HCT116 (cell line): ENCODE measurements around the gene NOTCH4. TPM values are rescaled to one million over a fixed set of nuclear protein-coding genes. Genes with fewer than 3 reads are reported as not detected.

Experiments used
- ATAC-seq: fragments of 200-7000 bp; cut with Tn5 transposase; 2 replicates; pipeline ENCODE4 v1.9.1; 2020; ENCODE audit warnings: mild to moderate bottlenecking, moderate library complexity
- BruUV-seq: library from RNA; stranded (reverse); fragments of 400-500 nt; replicated peaks from 2 replicates; lab custom pipeline; 2021; lab: Mats Ljungman, UMichigan
- CTCF ChIA-PET: fragments of 300-600 bp; sonication (Branson Sonifier 250); formaldehyde crosslinking; loops from one replicate; lab custom pipeline; 2021; ENCODE audit warnings: antibody characterized with exemption; lab: Charles Lee
- POLR2A ChIA-PET: fragments of 300-600, 350-600 bp; sonication (Branson Sonifier 250); formaldehyde crosslinking; loops from one replicate; lab custom pipeline; 2021; ENCODE audit warnings: antibody characterized with exemption; lab: Charles Lee
- RAD21 ChIA-PET, 2 experiments: fragments of 300-600 bp; sonication (Branson Sonifier 250); formaldehyde crosslinking; loops; one replicate each; lab custom pipeline; 2023; ENCODE audit warnings: low total read pairs in 2 of 2; ENCODE audit not compliant: uncharacterized antibody in 2 of 2, unreplicated experiment in 2 of 2, low non-redundant PET in 1 of 2; lab: Charles Lee
- DNase-seq: peaks from one replicate; pipeline ENCODE4 v3.0.0-alpha.2; 2010; ENCODE audit warnings: low read depth, low spot score
- H2AFZ ChIP-seq: fragments of 200-600 bp; shearing (Covaris generic), sonication (generic); 2 replicates; pipeline ENCODE4 v1.6.1; 2017; ENCODE audit warnings: low read depth, mixed run types, mixed read lengths, antibody characterized with exemption, low read length; ENCODE audit not compliant: poor library complexity, severe bottlenecking
- H3K27ac ChIP-seq: 2 replicates; pipeline ENCODE4 v1.5.1; 2012; ENCODE audit warnings: low read depth, low read length
- H3K27me3 ChIP-seq: fragments of 200-600 bp; sonication (generic); 2 replicates; pipeline ENCODE4 v1.6.1; 2016; ENCODE audit warnings: mixed run types, low read length, mixed read lengths; ENCODE audit not compliant: insufficient read depth
- H3K36me3 ChIP-seq, 2 experiments: fragments of 200-500 bp in 1 of 2; fragments of 200-600 bp in 1 of 2; sonication (Bioruptor generic) in 1 of 2; sonication (generic) in 1 of 2; 2 replicates each; pipeline versions ENCODE4 v1.5.1 to v1.6.1; 2014 to 2016; ENCODE audit warnings: low read length in 2 of 2, inconsistent platforms in 1 of 2, mixed read lengths in 1 of 2, mixed run types in 1 of 2; ENCODE audit not compliant: insufficient read depth in 2 of 2, control insufficient read depth in 1 of 2
- H3K4me1 ChIP-seq, 2 experiments: fragments of 200-600 bp in 1 of 2; sonication (generic) in 1 of 2; 2 replicates each; pipeline versions ENCODE4 v1.5.1 to v1.6.1; 2012 to 2017; ENCODE audit warnings: low read length in 2 of 2, inconsistent platforms in 1 of 2, mild to moderate bottlenecking in 1 of 2, mixed read lengths in 1 of 2, mixed run types in 1 of 2, moderate library complexity in 1 of 2; ENCODE audit not compliant: insufficient read depth in 2 of 2, control insufficient read depth in 1 of 2
- H3K4me2 ChIP-seq: fragments of 200-600 bp; sonication (generic); 2 replicates; pipeline ENCODE4 v1.6.1; 2017; ENCODE audit warnings: mixed run types, low read length, mixed read lengths
- H3K4me3 ChIP-seq, 2 experiments: fragments of 200-600 bp in 1 of 2; sonication (generic) in 1 of 2; replicated peaks in 1 of 2; 2 replicates each; pipeline ENCODE4 v1.5.1; 2011 to 2016; ENCODE audit warnings: low read length in 2 of 2, control low read depth in 1 of 2, low read depth in 1 of 2, mild to moderate bottlenecking in 1 of 2, mixed read lengths in 1 of 2, mixed run types in 1 of 2
- H3K79me2 ChIP-seq: fragments of 200-600 bp; sonication (generic); 2 replicates; pipeline ENCODE4 v1.6.1; 2017; ENCODE audit warnings: mild to moderate bottlenecking, mixed run types, low read length, moderate library complexity, mixed read lengths; ENCODE audit not compliant: insufficient read depth
- H3K9ac ChIP-seq: fragments of 200-600 bp; sonication (generic); 2 replicates; pipeline ENCODE4 v1.6.1; 2016; ENCODE audit warnings: low read length, mixed read lengths
- H3K9me2 ChIP-seq: fragments of 200-600 bp; sonication (generic), shearing (Covaris generic); 2 replicates; pipeline ENCODE4 v1.6.1; 2017; ENCODE audit warnings: mixed run types, mild to moderate bottlenecking, moderate library complexity; ENCODE audit not compliant: insufficient read depth
- H3K9me3 ChIP-seq, 2 experiments: fragments of 200-500 bp in 1 of 2; fragments of 200-600 bp in 1 of 2; sonication (Bioruptor generic) in 1 of 2; sonication (generic) in 1 of 2; 2 replicates each; pipeline ENCODE4 v1.6.1; 2014 to 2017; ENCODE audit warnings: low read length in 2 of 2, mixed read lengths in 2 of 2, inconsistent platforms in 1 of 2, low read depth in 1 of 2, mild to moderate bottlenecking in 1 of 2, mixed run types in 1 of 2, moderate library complexity in 1 of 2; ENCODE audit not compliant: control insufficient read depth in 1 of 2, insufficient read depth in 1 of 2
- H4K20me1 ChIP-seq: fragments of 200-600 bp; sonication (generic), shearing (Covaris generic); 2 replicates; pipeline ENCODE4 v1.6.1; 2017; ENCODE audit warnings: mixed run types, mild to moderate bottlenecking, moderate library complexity; ENCODE audit not compliant: insufficient read depth
- CEBPB ChIP-seq: IDR thresholded peaks from 2 replicates; pipeline ENCODE4 v1.6.1; 2012; ENCODE audit warnings: low read depth
- RAD21 ChIP-seq: IDR thresholded peaks from 2 replicates; pipeline ENCODE4 v1.6.1; 2012; ENCODE audit warnings: low read depth, mild to moderate bottlenecking
- TCF7L2 ChIP-seq: IDR thresholded peaks from 2 replicates; pipeline ENCODE4 v1.7.0; 2011; ENCODE audit warnings: borderline replicate concordance, inconsistent platforms; ENCODE audit not compliant: insufficient read depth, insufficient read length; ENCODE audit errors: extremely low read depth
- YY1 ChIP-seq: IDR thresholded peaks from 2 replicates; pipeline ENCODE4 v1.6.1; 2011; ENCODE audit warnings: low read length, low read depth, moderate library complexity, mild to moderate bottlenecking; ENCODE audit not compliant: insufficient replicate concordance; ENCODE audit errors: extremely low read depth
- ZFX ChIP-seq: fragments of 450-650 bp; IDR thresholded peaks from 2 replicates; pipeline ENCODE4 v1.6.1; 2017
- intact Hi-C: fragments of 100-400 bp; cut with micrococcal nuclease; formaldehyde crosslinking; loops from 2 replicates; pipeline ENCODE4 v1.10.0; 2022
- total RNA-seq: library from RNA; stranded (reverse); gene quantifications from one replicate; pipeline ENCODE4 v1.2.1, GENCODE V29; 2021; ENCODE audit not compliant: unreplicated experiment

NOTCH4 gene
- total RNA-seq, 1 experiment from 2014 or later: 0.81 TPM

DNA sequence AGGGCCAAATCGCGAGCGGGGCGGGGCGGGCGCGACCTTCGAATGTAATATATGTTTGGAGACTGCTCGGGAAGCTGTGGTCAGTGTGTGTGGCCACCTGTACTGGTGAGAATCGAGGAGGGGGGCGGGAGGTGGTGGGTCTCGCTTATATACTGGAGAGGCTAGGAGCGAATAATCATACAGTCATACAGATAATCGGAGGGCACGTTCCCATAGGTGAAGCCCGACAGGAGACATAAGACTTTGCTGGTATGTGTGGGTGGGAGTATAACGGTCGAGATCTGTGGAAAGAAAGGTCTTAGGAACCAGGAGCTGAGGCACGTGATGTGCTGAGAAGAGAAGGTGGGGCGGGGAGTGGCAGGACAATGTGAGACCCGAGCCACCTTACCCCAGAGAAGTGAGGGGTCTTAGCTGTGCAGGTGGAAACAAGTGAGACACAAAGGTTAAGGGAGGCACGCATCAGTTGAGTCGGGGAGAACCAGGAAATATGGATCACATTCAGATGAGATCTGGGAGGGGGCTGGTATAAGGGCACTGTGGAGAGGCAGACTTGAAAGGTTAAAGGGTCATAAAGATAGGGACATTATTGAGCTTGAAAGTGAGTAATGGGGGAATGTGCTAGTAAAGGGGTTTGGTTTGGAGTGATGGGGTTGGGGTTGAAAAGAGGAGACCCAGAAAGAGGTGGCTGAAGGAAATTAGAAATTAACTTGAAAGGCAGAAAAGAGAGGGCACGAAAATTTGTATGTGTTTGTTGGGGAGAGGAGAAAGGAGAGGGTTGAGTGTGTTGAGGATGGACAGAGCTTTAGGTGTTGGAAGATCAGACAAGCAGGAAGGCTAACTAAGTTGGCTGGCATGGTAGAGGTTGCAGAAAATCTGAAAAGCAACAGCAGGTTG lies 45.1 kb downstream of the NOTCH4 start:
- CTCF ChIA-PET: interaction anchor here (1.7 kb wide), 1 partner anchor 17 kb away, joined by 9 read pairs; no protein-coding TSS in a partner anchor
- no peak for TF ChIP-seq RAD21
- TF ChIP-seq, all 23 proteins: peak for 0
- no peaks in the 10 kb centered on the region for H4K20me1 ChIP-seq
- no peak overlapping the region for H2AFZ ChIP-seq
- ATAC-seq: peak; percentile 2
- no peaks in the 10 kb centered on the region for H3K9me2 ChIP-seq
- POLR2A ChIA-PET: interaction anchor here (0.7 to 1.1 kb wide), 2 partner anchors 11 to 17 kb away, joined by 3 read pairs; no protein-coding TSS in a partner anchor
- RAD21 ChIA-PET: no interaction called here
- H3K36me3 ChIP-seq: peaks cover 7 to 13% of the 10 kb centered on the region in 2 experiments; a peak in 2 of 4 replicates
- peaks cover 21 to 39% of the 10 kb centered on the region in 2 experiments for H3K4me1 ChIP-seq
- peaks cover 24% of the 10 kb centered on the region for H3K79me2 ChIP-seq
- peak overlapping the region; percentile 97 for H3K4me2 ChIP-seq
- peak overlapping the region; percentile 93 to 98 for H3K4me3 ChIP-seq
- H3K9me3 ChIP-seq: no peaks in the 10 kb centered on the region
- DNase-seq: no peak
- no TSS peak for BruUV-seq
- peak overlapping the region; percentile 74 for H3K27ac ChIP-seq
- intact Hi-C loops: loop anchor here (1.0 kb wide), 1 partner anchor 48 kb away; the partner anchor contains the start of gene FKBPL
- no peaks in the 10 kb centered on the region for H3K27me3 ChIP-seq
- H3K9ac ChIP-seq: peak overlapping the region; percentile 90

DNA sequence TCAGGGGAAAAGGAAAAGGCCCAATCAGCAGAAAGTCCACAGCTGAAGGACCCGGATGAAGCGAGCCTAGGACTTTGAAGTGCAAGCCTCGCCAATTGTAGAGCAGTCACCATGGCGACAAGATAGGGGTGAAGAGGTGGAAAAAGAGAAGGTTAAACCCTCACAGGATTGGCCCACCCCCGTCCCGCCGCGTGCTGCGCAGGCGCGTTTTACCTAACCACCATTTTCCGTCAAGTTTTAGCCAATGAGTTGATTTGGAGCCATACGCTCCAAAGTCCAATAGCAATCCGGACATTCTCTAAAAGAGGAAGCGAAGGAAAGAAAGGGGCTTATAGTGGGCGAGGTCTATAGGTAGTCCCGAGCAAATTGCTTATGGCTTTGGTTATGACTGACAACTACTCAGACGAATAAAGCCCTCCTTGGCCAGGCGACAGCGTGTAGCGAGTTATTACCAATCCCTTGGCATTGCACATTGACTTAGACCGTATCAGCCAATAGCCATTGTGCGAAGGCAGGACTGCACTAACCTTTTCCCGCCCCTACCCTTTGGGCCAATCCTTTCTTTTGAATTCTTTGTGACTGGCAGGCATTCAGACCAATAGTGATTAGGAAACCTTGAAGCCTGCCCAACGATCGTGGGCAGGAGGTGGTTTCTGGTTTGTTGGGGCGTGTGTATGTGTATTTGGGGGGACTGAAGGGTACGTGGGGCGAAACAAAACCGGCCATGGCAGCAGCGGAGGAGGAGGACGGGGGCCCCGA lies 45.9 kb downstream of the NOTCH4 start, which contains the start of gene RNF5:
Gene RNF5 (plus strand): TSS at position 618 of the 759 bp plus-strand sequence. CDS start 107 bp downstream, at position 725.
- BruUV-seq: no TSS peak
- Histone ChIP-seq H3K79me2 (peaks cover 24% of the 10 kb centered on the region), H3K27me3 (no peaks in the 10 kb centered on the region), H3K27ac (peak within 1 kb of the TSS; percentile 74)
- TF ChIP-seq TCF7L2 (peak; percentile 96), RAD21 (no peak), ZFX (no peak), YY1 (peak; percentile 26), CEBPB (no peak)
- TF ChIP-seq, all 23 proteins: peak for 2
- H3K4me2 ChIP-seq: peak within 1 kb of the TSS; percentile 97
- no peak within 1 kb of the TSS for H2AFZ ChIP-seq
- H3K4me1 ChIP-seq: peaks cover 24 to 46% of the 10 kb centered on the region in 2 experiments
- ChIA-PET RAD21 (no interaction called here), CTCF (interaction anchor here (0.6 to 1.7 kb wide), 3 partner anchors 13 to 59 kb away, joined by 3 to 10 read pairs (median 9); partner anchors contain the start of gene PBX2), POLR2A (interaction anchor here (0.8 to 2.2 kb wide), 9 partner anchors 13 to 794 kb away, joined by 3 to 10 read pairs (median 4); partner anchors contain the start of genes ATF6B, EGFL8, FKBPL and GPSM3)
- peaks cover 4 to 13% of the 10 kb centered on the region in 2 experiments; a peak in 2 of 4 replicates for H3K36me3 ChIP-seq
- ATAC-seq: peak; percentile 87
- H3K9me2 ChIP-seq: no peaks in the 10 kb centered on the region
- H3K4me3 ChIP-seq: peak within 1 kb of the TSS; percentile 93 to 98
- intact Hi-C loops: loop anchor here (1.0 kb wide), 1 partner anchor 48 kb away; the partner anchor contains the start of gene FKBPL
- DNase-seq: peak; percentile 100
- H3K9me3 ChIP-seq: no peaks in the 10 kb centered on the region
- H3K9ac ChIP-seq: peak within 1 kb of the TSS; percentile 90
- no peaks in the 10 kb centered on the region for H4K20me1 ChIP-seq
